NCI-H2029 (cell line): Measurements from ENCODE around the gene TCERG1L.
"Not testable (repeated sequence)": the region's sequence is repeated elsewhere in the genome, so short reads cannot be mapped to it uniquely, and the experiment has no call there.

Experiments
- DNase-seq: peaks from one replicate; lab custom pipeline; 2025; lab: John Stamatoyannopoulos, UW

Gene TCERG1L

GRCh38 chr10:131165092-131165491 is 146.4 kb downstream of the TCERG1L start:
- DNase-seq = no peak

DNA sequence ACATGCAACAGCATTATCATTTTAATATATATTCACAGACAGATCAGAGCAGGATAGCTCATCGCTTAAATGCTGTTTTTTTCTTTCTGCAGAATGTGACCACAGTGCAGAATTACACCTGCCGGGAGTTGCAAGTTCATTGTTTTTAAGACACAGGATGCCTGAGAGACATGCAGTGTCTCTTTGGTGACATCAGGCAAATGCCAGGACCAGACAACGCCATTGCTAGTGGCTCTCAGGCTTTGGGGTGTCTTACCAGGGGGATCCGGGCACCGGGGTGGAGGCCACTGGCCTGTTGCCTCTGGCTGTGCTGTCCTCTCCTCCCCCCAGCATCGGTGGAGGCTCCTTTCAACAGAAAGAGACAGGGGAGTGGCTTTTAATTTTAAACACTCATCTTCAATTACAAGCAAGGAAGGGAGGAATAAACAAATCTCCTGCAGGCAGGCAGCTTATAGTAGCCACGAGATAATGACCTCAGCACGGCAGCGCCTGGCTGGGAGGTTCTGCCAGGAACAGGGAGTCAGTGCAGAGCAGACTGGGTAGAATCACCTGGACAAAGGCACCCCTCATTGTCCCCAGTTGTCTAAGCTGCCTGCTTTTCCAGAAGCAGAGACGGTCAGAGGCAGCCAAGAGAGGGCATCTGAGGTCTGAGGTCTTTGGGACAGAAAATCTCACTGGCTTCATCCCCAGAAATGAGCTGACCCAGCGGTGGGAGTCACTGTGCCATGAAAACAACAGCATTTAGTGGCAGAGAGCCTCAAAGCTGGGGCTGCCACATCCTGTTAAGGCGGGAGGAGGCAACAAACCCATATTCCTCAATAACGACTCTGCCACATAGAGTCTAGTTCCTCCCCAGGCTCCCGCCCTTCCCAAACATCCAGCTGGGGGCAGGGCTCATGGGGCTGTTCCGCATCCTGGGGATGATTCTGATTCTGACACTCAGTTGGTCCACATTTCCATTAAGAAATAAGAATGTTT is 148.4 kb downstream of the TCERG1L start:
- DNase-seq = no peak

DNA sequence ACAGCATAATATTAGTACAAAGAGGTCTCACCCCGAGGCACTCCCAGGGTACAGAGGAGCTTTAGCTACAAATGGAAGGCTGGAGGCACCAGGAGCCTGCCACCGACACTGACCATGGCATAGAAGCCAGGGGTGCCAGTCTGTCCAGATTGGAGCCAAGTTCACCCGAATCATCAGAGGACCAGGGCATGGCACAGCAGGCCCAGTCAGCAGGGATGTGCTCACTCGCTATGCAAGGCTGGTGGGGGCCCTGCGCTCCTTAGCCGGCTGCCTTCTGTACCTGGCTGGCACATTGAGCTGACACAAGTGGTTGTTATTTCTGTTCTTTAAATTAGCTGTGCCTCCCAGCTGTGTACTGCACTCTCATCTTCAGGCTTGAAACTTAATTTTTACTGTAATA is 149.3 kb downstream of the TCERG1L start:
- no peak for DNase-seq

DNA sequence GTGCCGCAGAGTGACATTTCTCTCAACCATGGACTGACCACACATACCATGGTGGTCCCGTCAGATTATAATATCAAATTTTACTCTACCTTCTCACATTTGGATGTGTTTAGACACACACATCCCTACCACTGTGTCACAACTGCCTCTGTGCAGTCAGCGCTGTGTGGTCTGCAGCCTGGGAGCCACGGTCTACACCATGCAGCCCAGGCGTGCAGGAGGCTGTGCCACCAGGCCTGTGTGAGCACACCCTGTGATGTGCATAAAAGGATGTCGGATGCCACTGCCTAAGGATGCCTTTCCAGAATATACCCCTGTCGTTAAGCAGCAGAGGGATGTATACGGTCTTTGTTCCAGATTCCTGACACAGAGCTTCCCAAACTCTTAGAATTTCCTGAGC is 150.4 kb downstream of the TCERG1L start:
- DNase-seq = no peak

DNA sequence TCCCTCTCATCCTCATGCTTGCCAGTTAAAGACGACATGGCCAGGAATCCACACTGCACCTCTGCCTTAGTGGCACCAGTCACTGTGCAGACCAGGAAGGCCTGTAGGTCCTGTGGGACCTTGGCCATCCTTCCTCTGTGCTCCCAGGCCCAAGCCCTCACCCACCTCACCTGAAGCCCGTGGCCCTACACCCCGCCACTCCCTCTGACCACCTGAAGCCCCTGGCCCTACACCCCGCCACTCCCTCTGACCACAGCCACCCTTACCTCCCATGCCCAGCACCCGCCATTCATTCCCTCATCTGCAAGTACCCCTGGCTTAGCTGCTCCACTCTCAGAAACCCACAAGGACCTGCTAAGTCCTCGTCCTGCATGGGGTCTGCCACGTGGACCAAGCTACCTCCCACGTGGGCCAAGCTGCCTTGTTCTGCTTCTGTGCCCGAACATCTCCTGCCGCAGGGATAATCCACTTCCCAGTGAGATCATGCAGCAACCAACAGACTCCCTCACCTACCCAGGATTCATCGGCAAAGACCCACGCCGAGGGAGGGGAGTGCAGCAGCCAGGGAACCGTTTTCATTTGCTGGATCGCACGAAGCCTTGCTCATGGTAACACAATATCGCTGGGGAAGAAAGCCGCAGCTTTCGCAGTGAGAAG is 151.2 kb downstream of the TCERG1L start:
- no peak for DNase-seq

DNA sequence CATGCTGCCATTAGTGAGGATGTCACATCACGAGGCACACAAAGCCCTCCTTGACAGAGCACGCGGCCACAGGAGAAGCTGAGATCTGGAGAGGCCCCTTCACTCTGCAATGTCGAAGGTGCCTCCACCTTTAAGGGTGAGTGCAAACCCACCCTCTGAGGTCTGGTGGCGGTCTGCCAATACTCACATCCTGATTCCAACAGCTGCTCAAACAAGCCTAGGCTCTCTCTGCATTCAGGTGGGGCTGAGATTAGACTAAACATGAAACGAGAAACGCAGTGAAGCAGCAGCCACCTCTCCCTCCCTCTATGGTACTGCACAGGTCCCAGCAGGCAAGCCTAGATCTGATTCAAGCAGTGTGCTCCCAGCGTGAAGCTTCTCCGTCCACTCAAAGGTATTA is 151.8 kb downstream of the TCERG1L start:
- DNase-seq = no peak

DNA sequence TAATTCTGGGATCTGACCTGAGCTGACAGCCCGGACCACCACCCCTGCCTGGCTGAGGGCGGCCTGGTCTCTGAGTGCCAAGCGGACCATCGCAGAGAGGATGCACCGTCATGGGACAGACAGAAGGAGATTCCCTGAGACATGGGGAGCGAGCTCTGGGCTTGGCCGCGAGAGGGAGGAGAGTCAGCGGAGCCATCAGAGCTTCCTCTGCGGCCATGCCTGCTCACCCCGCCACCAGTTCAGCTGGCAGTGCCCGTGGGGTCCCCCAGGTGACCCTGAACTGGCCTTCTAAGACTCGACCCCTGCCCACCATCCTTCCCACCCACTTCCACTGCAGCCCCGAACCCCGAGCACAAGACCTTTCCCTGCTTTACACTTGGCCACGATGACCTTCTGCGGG is 152.8 kb downstream of the TCERG1L start:
- no peak for DNase-seq

DNA sequence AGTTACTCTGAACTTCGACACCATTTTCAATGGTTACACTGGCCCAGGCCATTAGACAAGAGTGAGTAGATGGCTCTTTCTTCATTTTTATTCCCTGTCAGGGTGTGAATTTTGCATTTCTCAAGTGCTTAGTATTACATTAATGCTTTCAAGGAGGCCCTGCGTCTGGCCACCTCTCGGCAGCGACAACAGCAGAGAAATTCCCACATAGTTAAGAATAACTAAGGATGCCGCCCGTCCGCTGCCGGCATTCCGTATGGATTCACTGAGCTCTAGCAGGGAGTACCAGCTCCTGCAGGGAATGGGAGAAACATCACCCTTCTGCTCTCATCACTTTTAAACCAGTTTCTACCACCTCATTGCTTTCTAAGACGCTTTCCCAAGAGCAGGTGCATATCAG is 153.6 kb downstream of the TCERG1L start:
- no peak for DNase-seq

GRCh38 chr10:131155876-131156230 is 155.7 kb downstream of the TCERG1L start:
- no peak for DNase-seq

DNA sequence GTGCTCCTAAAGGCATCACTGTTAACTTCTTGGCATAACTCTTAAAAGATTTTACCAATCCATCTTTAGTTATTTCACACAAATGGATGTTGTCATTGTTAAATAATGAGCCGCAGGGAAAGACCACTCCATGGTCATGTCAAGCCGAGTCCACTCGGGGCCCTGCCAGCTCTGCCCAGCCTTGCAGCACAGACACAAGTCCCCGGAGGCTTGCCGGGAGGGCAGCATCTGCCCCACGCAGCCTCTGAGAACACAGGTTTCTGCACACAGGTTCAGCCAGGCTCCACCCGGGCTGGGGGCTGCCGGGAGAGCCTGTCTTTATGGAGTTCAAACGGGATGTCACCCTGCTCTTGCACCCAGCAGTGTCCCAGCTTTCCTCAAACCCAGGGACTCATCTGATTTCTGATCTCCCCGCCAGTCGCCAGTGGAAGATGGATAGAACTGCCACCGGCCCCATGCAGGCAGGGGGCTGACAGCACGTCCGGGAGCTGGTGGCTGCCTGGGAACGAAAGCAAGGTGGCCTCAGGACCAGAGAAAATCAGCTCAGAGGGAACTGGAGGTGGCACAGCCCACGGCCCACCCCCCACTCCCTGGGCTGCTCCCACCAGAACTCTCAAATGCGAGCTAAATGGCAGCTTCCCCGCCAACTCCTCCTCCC is 156.2 kb downstream of the TCERG1L start:
- no peak for DNase-seq

DNA sequence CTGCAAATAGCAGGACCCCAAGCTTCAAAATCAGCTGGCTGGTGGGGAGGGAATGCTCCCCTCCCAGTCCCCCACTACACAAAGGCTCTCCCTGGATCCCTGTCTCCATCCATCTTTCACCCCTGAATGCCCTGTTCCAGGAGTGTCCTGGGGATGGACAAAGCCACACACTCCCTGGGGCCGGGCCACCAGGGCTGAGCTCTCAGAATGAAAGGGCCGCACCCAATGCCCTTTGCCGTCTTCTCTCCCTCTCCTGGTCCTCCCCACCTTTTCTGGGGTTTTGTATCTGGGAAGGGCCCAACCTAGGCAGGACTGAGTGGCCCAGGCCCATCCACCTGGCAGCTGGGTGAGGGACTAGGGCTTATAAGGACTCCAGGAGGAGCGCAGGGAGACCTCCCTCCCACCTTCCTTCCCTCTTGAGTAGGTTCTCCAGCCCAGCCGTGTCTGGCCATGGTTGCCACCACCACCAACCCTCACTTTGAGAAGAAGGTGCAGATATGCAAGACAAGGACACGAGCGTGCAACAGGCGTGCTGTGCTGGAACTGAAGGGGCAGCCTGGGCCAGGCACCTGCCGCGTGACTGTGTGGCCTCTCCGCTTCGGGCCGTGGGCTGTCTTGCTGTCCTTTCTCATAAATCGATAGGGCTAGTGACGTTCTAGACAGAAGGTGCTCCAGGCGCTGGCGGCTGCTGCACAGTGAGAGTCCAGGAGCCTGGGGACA is 157.1 kb downstream of the TCERG1L start:
- no peak for DNase-seq

GRCh38 chr10:131152456-131152855 is 159.1 kb downstream of the TCERG1L start:
- DNase-seq = not testable (repeated sequence)

DNA sequence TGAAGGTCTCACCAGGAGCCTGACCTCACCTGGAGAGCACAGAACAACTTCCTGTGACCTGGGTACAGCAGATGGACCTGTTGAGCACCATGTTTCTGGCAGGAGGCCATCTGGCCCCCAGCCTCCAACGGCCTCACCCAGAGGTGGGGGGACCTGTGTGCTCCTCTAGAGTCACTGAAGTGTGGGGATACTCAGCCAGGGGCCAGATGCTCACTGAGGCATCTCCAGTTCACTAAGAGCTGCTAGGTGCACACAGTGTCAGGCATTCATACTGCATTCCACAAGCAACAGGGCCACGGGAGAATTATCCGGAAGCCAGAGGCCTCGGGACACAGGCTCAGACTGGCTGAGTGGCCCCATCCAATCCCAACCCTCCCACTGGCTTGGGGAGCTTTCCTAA is 161.4 kb downstream of the TCERG1L start:
- DNase-seq = no peak

DNA sequence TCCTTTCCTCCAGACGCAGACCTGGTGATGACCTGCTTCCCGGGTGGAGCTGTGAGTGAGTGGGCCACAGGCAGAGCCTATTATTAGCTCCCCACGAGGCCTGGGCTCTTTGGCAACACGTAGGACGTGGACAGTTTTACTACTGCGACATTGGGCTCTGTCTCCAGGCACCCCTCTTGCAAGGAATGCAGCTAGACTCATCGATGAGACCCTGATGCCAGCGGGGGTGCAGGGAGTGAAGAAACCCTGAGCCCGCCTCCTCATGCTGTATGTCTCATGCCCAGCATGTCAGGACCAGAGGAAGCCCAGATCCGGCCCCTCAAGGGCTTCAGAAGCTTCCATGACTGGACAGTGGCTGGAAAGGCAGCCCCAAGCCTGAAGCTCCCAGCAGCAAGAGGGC is 161.9 kb downstream of the TCERG1L start:
- no peak for DNase-seq

DNA sequence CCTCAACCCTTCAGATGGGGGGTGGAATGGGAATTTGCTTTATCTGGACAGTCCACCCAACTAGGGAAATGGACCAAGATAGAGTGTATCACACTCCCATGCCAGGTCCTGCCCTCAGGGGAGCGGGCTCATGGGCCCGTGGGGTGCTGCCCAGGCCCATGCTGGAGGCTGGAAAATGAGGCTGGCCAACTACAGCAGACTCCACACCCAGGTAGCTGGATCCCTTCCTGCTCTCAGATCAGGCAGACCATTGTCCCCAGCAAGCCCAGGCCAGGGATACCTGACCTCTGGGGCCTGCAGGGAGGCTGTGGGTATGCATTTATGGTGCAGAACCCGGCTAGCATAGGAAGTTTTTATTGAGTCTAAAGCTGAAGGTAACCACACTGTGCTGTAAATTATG is 162.4 kb downstream of the TCERG1L start:
- no peak for DNase-seq

DNA sequence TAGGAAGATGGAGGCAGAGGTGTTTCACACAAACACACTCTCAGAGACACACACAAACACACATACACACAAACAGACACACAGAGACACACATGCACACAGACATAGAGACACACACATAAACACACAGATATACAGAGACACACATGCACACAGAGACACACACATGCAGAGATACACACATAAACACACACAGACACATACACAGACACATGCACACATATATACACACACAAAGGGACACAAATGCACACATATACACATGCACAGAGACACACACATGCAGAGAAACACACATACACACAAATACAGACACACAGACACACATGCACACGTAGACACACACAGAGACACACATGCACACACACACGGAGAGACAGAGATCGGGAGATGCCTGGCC is 163.3 kb downstream of the TCERG1L start:
- DNase-seq = no peak

- DNase-seq = no peak
Observed at GRCh38 chr10:131147301-131147975, 164.1 kb downstream of the TCERG1L start.

DNA sequence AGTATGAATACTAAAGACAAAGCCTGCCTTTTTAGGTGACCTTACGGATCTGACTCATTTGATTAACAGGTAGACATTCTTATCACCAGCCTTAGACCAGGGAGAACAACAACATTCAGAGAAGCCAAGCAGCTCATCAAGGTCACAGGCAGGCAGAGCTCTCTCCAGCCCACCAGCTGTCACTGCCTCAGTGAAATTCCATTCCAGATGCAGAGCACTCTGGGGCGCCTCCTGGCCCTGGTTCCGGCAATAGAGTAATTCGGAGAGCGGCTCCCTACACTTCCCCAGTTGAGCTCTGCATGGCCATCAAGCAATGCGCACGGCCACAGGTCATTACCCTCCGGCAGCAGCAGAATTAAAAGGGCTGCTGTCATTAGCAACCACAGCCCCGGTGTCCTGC is 164.7 kb downstream of the TCERG1L start:
- DNase-seq = no peak

- no peak for DNase-seq
Observed at GRCh38 chr10:131145756-131146155, 165.8 kb downstream of the TCERG1L start.

DNA sequence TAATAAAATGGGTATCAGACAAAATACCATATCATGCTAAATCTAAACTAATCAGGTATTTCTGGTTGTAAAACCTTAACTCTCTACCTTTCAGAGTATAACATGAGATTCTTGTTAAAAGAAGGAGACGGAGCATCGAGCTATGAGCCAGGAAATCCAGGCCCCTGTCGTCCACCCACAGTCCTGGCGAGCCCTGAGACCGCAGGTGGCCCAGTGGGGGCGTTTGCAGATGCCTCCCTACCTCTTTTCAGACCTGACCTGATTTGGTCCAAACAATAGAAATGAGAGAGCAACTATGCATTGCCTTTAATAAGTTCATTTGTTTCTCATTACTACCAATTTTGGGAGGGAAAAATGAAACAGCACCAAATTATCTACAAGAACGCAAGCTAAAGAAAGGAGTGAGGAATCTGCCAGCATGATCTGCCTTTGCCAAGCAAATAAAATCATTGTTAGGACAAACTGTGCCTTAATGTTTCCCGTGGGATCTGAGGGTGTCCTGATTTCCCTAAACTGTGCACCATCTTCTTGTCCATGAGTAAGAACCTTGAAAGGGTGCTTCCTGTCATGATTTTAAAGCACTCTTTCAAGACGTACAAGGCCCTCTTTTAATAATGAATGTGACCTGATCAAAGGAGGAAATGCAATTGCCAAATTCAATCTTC is 166.7 kb downstream of the TCERG1L start:
- DNase-seq = no peak

- DNase-seq = no peak
Observed at GRCh38 chr10:131144196-131144595, 167.3 kb downstream of the TCERG1L start.
